ENCODE data around the gene MCAM. TPM values are rescaled to one million over a fixed set of nuclear protein-coding genes. Genes with fewer than 3 reads are reported as not detected.

Gene MCAM
- total and polyA plus RNA-seq, 7 donors: 15.4 to 71.1 (median 27.4) TPM

DNA sequence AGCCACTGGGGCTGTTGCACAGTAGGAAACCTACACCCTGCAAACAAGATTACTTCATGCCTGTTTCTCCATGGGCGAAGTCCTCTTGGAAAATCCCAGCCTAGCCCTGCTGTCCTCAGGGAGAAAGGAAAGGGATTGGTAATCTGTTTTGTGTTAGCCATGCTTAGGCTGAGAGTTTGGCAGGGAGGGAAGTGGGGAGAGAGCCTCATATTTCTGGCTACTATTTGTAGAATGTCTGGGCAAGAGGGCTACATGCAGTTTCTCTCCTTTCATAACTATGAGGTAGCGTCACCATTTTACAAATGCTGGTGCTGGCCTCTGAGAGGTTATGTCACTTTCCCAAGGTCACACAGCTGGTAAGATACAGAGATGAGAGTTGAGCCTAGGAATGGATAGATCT is 30.3 kb upstream of the MCAM start:
- intact Hi-C loops (cut with DNase I): no loop called here
- no peak overlapping the region for H3K4me3 ChIP-seq
- WGBS, 3 donors: 56 to 92% (median 65%) methylated on average over 2 of the region's 2 CpGs
- no peaks in the 10 kb centered on the region for H3K4me1 ChIP-seq
- no peaks in the 10 kb centered on the region for H3K9me3 ChIP-seq
- TF ChIP-seq, protein P1, sequence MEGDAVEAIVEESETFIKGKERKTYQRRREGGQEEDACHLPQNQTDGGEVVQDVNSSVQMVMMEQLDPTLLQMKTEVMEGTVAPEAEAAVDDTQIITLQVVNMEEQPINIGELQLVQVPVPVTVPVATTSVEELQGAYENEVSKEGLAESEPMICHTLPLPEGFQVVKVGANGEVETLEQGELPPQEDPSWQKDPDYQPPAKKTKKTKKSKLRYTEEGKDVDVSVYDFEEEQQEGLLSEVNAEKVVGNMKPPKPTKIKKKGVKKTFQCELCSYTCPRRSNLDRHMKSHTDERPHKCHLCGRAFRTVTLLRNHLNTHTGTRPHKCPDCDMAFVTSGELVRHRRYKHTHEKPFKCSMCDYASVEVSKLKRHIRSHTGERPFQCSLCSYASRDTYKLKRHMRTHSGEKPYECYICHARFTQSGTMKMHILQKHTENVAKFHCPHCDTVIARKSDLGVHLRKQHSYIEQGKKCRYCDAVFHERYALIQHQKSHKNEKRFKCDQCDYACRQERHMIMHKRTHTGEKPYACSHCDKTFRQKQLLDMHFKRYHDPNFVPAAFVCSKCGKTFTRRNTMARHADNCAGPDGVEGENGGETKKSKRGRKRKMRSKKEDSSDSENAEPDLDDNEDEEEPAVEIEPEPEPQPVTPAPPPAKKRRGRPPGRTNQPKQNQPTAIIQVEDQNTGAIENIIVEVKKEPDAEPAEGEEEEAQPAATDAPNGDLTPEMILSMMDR (IDR thresholded peaks at IDR 0.05): no peak
- no peak overlapping the region for H3K27ac ChIP-seq
- H3K27me3 ChIP-seq (ENCODE audit: insufficient read depth in 3 of 3, low read length in 2 of 3): no peaks in the 10 kb centered on the region
- no peaks in the 10 kb centered on the region for H3K36me3 ChIP-seq (ENCODE audit: insufficient read depth in 1 of 2, low read depth in 1 of 2)
- no peak for DNase-seq
- ATAC-seq: peak in 3 of 4 donors; percentile 9 to 18 (median 17)

DNA sequence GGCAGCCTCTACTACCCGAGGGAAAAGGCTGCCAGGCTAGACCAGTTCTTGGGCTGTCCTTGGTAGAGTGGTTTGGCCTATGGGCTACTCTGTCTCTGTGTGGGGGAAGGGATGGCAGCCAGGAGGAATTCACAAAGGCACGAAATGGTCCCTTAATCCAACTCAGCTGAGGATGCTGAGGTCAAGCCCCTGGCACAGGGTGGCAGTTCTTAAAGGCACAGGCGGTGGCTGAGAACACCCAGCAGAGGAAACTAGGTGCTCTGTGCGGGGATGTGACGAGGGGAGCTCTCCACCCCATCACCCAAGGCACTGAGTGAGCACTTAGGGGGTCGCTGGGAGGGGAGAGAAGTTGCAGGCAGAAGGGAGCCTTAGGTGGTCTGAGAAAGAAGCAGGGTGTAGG is 29.7 kb upstream of the MCAM start, which contains the start of gene MFRP:
MFRP (minus strand) TSS at position 101 of the 400 bp plus-strand sequence. CDS start 192 bp downstream, outside the sequence.
- 49 to 78% (median 58%) methylated on average over 6 of the region's 6 CpGs for WGBS, 3 donors
- Histone ChIP-seq H3K4me3 (no peak within 1 kb of the TSS), H3K36me3 (ENCODE audit: insufficient read depth in 1 of 2, low read depth in 1 of 2) (no peaks in the 10 kb centered on the region), H3K9me3 (no peaks in the 10 kb centered on the region), H3K27ac (no peak within 1 kb of the TSS), H3K4me1 (no peaks in the 10 kb centered on the region), H3K27me3 (ENCODE audit: insufficient read depth in 3 of 3, low read length in 2 of 3) (no peaks in the 10 kb centered on the region)
- ATAC-seq: no peak
- DNase-seq: no peak
- TF ChIP-seq, protein P1 (IDR thresholded peaks at IDR 0.05): no peak
- intact Hi-C loops (cut with DNase I): no loop called here

DNA sequence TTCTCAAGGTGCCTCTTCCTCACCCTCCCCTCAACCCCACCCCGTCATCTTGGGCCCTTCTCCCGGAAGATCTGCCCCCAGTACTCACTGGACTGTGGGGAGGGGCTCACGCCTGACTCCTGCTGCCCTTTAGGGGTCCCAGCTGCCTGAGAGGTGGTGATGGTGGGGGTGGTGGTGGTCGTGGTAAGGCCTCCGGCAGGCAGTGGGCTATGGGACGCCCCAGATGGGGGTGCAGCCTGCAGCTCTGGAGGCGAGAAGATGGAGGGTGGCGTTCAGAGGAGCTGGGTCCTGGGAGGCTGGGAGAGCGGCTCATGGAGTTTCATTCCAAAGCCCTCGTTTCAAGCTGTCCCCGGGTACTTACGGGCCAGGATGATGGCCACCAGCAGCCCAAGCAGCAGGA is 28.8 kb upstream of the MCAM start:
- Histone ChIP-seq H3K27ac (no peak overlapping the region), H3K27me3 (ENCODE audit: insufficient read depth in 3 of 3, low read length in 2 of 3) (peaks cover 0 to 4% (median 0%) of the 10 kb centered on the region in 3 donors), H3K9me3 (no peaks in the 10 kb centered on the region), H3K4me1 (peaks cover 8% of the 10 kb centered on the region), H3K36me3 (ENCODE audit: insufficient read depth in 1 of 2, low read depth in 1 of 2) (no peaks in the 10 kb centered on the region), H3K4me3 (no peak overlapping the region)
- no peak for DNase-seq
- TF ChIP-seq, protein P1 (IDR thresholded peaks at IDR 0.05): no peak
- WGBS, 3 donors: 85 to 97% (median 91%) methylated on average over 12 of the region's 12 CpGs
- no peak for ATAC-seq
- intact Hi-C loops (cut with DNase I): no loop called here

DNA sequence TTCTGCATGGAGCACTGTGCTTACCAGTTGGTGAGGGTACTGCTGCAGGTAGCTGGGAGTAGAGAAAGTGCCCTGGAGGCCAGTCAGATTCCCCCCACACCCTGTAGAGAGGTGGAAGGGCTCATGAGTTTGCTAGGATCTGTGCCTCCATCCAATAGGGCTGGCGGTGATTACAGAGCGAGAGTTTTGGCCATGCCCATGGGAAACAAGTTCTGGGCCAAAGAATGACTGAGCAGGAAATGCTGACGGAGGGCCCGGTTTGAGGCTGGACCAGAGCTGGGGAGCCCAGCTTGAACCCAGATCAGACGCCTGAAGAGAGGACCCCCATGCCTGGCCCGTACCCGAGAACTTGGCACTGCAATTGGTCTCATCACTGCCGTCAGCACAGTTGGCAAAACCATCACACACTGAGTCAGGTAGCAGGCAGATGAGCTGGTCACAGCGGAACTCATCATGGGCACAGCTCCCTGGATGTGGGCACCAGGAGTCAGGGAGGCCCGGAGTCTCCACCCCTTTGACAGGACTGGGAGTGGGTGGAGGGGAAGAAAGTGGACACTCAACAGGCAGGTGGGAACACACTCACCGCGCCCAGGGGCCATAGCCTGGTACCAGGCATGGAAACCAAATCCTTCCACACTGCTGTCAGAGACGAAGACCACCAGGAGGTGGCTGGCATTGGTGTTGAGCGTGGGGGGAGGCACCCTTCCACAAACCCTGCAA is 27.5 kb upstream of the MCAM start:
- TF ChIP-seq, protein P1 (IDR thresholded peaks at IDR 0.05): no peak

More for the DNA sequence above, 27.5 kb upstream of the MCAM start:
- Histone ChIP-seq H3K4me1 (peaks cover 17% of the 10 kb centered on the region), H3K9me3 (no peaks in the 10 kb centered on the region), H3K27ac (no peak overlapping the region), H3K4me3 (no peak overlapping the region), H3K27me3 (ENCODE audit: insufficient read depth in 3 of 3, low read length in 2 of 3) (peaks cover 0 to 4% (median 0%) of the 10 kb centered on the region in 3 donors), H3K36me3 (ENCODE audit: insufficient read depth in 1 of 2, low read depth in 1 of 2) (no peaks in the 10 kb centered on the region)
- no peak for DNase-seq
- no peak for ATAC-seq
- WGBS, 3 donors: 57 to 68% (median 61%) methylated on average over 14 of the region's 14 CpGs
- intact Hi-C loops (cut with DNase I): no loop called here

Measured in psoas muscle (tissue), 8 donors.